Panc1 (cell line): Measurements from ENCODE around the gene CHID1. TPM values are rescaled to one million over a fixed set of nuclear protein-coding genes. Genes with fewer than 3 reads are reported as not detected.

Experiments
- ATAC-seq: fragments of 200-7000 bp; cut with Tn5 transposase; 2 replicates; pipeline ENCODE4 v1.9.1; 2020; ENCODE audit warnings: mild to moderate bottlenecking, moderate library complexity
- BruUV-seq: library from RNA; stranded (reverse); fragments of 400-500 nt; replicated peaks from 2 replicates; lab custom pipeline; 2021; lab: Mats Ljungman, UMichigan
- CTCF ChIA-PET: fragments of 300-600 bp; sonication (Branson Sonifier 250); formaldehyde crosslinking; loops from one replicate; lab custom pipeline; 2022; ENCODE audit warnings: antibody characterized with exemption; lab: Charles Lee
- POLR2A ChIA-PET: fragments of 300-600 bp; sonication (Branson Sonifier 250); formaldehyde crosslinking; loops from one replicate; lab custom pipeline; 2022; ENCODE audit warnings: antibody characterized with exemption; lab: Charles Lee
- DNase-seq: peaks from one replicate; pipeline ENCODE4 v3.0.0-alpha.2; 2010; ENCODE audit warnings: low read depth, low spot score
- H3K27ac ChIP-seq: 2 replicates; pipeline ENCODE4 v1.5.1; 2011; ENCODE audit warnings: mild to moderate bottlenecking, low read length, inconsistent platforms
- H3K27me3 ChIP-seq: fragments of 200-500 bp; sonication (Bioruptor generic); 2 replicates; pipeline ENCODE4 v1.6.0; 2014; ENCODE audit warnings: low read length, inconsistent platforms; ENCODE audit not compliant: control insufficient read depth, insufficient read depth
- H3K36me3 ChIP-seq: fragments of 200-500 bp; sonication (Bioruptor generic); 2 replicates; pipeline ENCODE4 v1.5.1; 2014; ENCODE audit warnings: inconsistent platforms, mild to moderate bottlenecking, low read length, moderate library complexity; ENCODE audit not compliant: control insufficient read depth, insufficient read depth
- H3K4me1 ChIP-seq: 2 replicates; pipeline ENCODE4 v1.5.1; 2011; ENCODE audit warnings: inconsistent platforms, mild to moderate bottlenecking, low read length, moderate library complexity; ENCODE audit not compliant: control insufficient read depth, insufficient read depth
- H3K4me3 ChIP-seq, 2 experiments: 2 replicates each; pipeline ENCODE4 v1.5.1; 2011 to 2012; ENCODE audit warnings: low read depth in 2 of 2, low read length in 2 of 2, mild to moderate bottlenecking in 2 of 2, inconsistent platforms in 1 of 2, moderate library complexity in 1 of 2
- H3K9me3 ChIP-seq: fragments of 200-500 bp; sonication (Bioruptor generic); 2 replicates; pipeline ENCODE4 v1.5.1; 2014; ENCODE audit warnings: low read depth, mild to moderate bottlenecking, inconsistent platforms, low read length, moderate library complexity; ENCODE audit not compliant: control insufficient read depth, insufficient read depth
- POLR2AphosphoS5 ChIP-seq: IDR thresholded peaks from 2 replicates; pipeline ENCODE4 v1.6.1; 2012; ENCODE audit warnings: mild to moderate bottlenecking, low read depth, low read length, moderate library complexity
- SIN3A ChIP-seq: IDR thresholded peaks from 2 replicates; pipeline ENCODE4 v1.6.1; 2012; ENCODE audit warnings: low read depth, mild to moderate bottlenecking, low read length, moderate library complexity, borderline replicate concordance; ENCODE audit not compliant: insufficient read depth
- TCF7L2 ChIP-seq: IDR thresholded peaks from 2 replicates; pipeline ENCODE4 v1.6.1; 2011; ENCODE audit warnings: mild to moderate bottlenecking, low read depth, low read length, inconsistent platforms
- in situ Hi-C: cut with HindIII; loops from 2 replicates; pipeline ENCODE4 v1.10.0; 2016; ENCODE audit warnings: low sequenced_read_pairs, low pct_unique_long_range_greater_than_20kb
- intact Hi-C: fragments of 100-400 bp; cut with micrococcal nuclease; formaldehyde crosslinking; loops from one replicate; pipeline ENCODE4 v1.10.0; 2022; ENCODE audit not compliant: unreplicated experiment
- total RNA-seq: library from RNA; stranded (reverse); gene quantifications from one replicate; pipeline ENCODE4 v1.2.1, GENCODE V29; 2021; ENCODE audit not compliant: unreplicated experiment
- TF ChIP-seq, protein P1 (sequence below): fragments of 450-650 bp; IDR thresholded peaks from 2 replicates; pipeline ENCODE4 v1.5.1; 2017; ENCODE audit warnings: mild to moderate bottlenecking
- TF ChIP-seq, protein P2 (sequence below), 2 experiments: IDR thresholded peaks; 2 replicates each; pipeline ENCODE4 v1.6.1; 2011 to 2012; ENCODE audit warnings: low read depth in 2 of 2, control low read depth in 1 of 2, low read length in 1 of 2, mild to moderate bottlenecking in 1 of 2, moderate library complexity in 1 of 2; ENCODE audit not compliant: insufficient read depth in 1 of 2

Gene CHID1
- total RNA-seq, 1 experiment from 2014 or later: 224 TPM

DNA sequence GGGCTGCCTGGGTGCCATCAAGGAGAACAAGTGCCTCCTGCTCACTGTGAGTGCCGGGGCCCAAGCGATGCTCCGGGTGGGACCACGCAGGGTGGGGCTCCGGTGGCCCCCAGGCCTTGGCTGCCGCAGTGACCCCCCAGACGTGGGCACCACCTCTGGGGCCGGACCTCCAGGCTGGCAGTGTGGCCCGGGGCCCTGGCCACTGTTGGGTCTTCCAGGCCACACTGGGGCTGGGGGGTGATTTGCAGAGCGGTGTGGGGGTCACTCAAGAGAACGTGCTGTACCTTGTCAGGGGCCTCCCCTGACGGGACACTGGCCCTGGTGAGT is 48.0 kb downstream of the CHID1 start:
- Histone ChIP-seq H3K9me3 (no peaks in the 10 kb centered on the region), H3K27me3 (no peaks in the 10 kb centered on the region), H3K4me3 (no peak overlapping the region), H3K4me1 (peaks cover 78% of the 10 kb centered on the region), H3K27ac (no peak overlapping the region), H3K36me3 (no peaks in the 10 kb centered on the region)
- ATAC-seq (no peak), DNase-seq (no peak)
- intact Hi-C loops: no loop called here
- CTCF ChIA-PET: no interaction called here
- no TSS peak for BruUV-seq
- TF ChIP-seq POLR2AphosphoS5: no peak
- TF ChIP-seq, protein P1, sequence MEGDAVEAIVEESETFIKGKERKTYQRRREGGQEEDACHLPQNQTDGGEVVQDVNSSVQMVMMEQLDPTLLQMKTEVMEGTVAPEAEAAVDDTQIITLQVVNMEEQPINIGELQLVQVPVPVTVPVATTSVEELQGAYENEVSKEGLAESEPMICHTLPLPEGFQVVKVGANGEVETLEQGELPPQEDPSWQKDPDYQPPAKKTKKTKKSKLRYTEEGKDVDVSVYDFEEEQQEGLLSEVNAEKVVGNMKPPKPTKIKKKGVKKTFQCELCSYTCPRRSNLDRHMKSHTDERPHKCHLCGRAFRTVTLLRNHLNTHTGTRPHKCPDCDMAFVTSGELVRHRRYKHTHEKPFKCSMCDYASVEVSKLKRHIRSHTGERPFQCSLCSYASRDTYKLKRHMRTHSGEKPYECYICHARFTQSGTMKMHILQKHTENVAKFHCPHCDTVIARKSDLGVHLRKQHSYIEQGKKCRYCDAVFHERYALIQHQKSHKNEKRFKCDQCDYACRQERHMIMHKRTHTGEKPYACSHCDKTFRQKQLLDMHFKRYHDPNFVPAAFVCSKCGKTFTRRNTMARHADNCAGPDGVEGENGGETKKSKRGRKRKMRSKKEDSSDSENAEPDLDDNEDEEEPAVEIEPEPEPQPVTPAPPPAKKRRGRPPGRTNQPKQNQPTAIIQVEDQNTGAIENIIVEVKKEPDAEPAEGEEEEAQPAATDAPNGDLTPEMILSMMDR: no peak
- TF ChIP-seq SIN3A: no peak
- TF ChIP-seq, protein P2, sequence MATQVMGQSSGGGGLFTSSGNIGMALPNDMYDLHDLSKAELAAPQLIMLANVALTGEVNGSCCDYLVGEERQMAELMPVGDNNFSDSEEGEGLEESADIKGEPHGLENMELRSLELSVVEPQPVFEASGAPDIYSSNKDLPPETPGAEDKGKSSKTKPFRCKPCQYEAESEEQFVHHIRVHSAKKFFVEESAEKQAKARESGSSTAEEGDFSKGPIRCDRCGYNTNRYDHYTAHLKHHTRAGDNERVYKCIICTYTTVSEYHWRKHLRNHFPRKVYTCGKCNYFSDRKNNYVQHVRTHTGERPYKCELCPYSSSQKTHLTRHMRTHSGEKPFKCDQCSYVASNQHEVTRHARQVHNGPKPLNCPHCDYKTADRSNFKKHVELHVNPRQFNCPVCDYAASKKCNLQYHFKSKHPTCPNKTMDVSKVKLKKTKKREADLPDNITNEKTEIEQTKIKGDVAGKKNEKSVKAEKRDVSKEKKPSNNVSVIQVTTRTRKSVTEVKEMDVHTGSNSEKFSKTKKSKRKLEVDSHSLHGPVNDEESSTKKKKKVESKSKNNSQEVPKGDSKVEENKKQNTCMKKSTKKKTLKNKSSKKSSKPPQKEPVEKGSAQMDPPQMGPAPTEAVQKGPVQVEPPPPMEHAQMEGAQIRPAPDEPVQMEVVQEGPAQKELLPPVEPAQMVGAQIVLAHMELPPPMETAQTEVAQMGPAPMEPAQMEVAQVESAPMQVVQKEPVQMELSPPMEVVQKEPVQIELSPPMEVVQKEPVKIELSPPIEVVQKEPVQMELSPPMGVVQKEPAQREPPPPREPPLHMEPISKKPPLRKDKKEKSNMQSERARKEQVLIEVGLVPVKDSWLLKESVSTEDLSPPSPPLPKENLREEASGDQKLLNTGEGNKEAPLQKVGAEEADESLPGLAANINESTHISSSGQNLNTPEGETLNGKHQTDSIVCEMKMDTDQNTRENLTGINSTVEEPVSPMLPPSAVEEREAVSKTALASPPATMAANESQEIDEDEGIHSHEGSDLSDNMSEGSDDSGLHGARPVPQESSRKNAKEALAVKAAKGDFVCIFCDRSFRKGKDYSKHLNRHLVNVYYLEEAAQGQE (IDR thresholded peaks at IDR 0.05; ENCODE audit: insufficient read depth in 1 of 2, low read depth in 2 of 2, low read length in 1 of 2): no peak
- TF ChIP-seq TCF7L2: no peak
- POLR2A ChIA-PET: no interaction called here
- in situ Hi-C loops: no loop called here

DNA sequence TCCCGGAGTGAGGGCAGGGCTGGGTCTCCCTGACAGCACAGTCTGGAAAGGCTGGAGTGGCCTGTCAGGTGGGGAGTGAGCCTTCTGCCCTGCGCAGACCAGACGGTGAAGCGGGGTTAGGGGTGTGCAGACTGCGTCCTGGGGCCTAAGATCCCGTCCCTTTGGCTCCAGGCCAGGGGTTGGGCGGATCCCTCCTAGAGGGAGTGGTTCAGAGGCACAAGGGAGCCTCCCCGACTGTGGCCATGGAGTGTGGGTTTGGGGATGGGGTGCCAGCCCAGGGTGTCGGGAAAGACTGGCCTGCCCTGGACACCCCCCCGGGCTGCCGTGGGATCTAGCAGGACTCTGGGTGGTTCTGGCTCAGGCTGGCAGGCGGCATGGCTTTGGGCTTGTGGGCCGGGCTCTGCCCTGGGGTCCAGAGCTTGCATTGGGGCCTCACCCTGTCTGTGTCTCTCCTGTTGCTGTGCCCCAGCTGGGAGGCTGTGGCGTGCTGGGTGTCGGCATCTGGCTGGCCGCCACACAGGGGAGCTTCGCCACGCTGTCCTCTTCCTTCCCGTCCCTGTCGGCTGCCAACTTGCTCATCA is 48.4 kb downstream of the CHID1 start:
- TF ChIP-seq, protein P2 (IDR thresholded peaks at IDR 0.05; ENCODE audit: insufficient read depth in 1 of 2, low read depth in 2 of 2, low read length in 1 of 2): no peak
- TF ChIP-seq TCF7L2: no peak
- TF ChIP-seq, protein P1: no peak
- no peak; the same call in 1 of the 2 replicates for TF ChIP-seq POLR2AphosphoS5
- TF ChIP-seq SIN3A: no peak
- intact Hi-C loops (no loop called here), in situ Hi-C loops (no loop called here)
- ChIA-PET POLR2A (no interaction called here), CTCF (interaction anchor here (0.7 kb wide), 1 partner anchor 54 kb away, joined by 3 read pairs; no protein-coding TSS in a partner anchor)
- H3K27ac ChIP-seq: no peak overlapping the region
- no peaks in the 10 kb centered on the region for H3K27me3 ChIP-seq
- peaks cover 76% of the 10 kb centered on the region for H3K4me1 ChIP-seq
- H3K36me3 ChIP-seq: no peaks in the 10 kb centered on the region
- no TSS peak for BruUV-seq
- DNase-seq: no peak
- ATAC-seq: peak; percentile 7
- H3K9me3 ChIP-seq: no peaks in the 10 kb centered on the region
- H3K4me3 ChIP-seq: no peak overlapping the region
